Calu3 (cell line): ENCODE results near the gene DALRD3. TPM values are rescaled to one million over a fixed set of nuclear protein-coding genes. Genes with fewer than 3 reads are reported as not detected.

Experiments used
- BruUV-seq: library from RNA; stranded (reverse); fragments of 400-500 nt; replicated peaks from 2 replicates; lab custom pipeline; 2021; lab: Mats Ljungman, UMichigan
- CTCF ChIA-PET: fragments of 300-600 bp; sonication (Branson Sonifier 250); formaldehyde crosslinking; loops from one replicate; lab custom pipeline; 2022; ENCODE audit warnings: antibody characterized with exemption; lab: Charles Lee
- DNase-seq: peaks from one replicate; pipeline ENCODE4 v3.0.0; 2022
- H3K27ac Mint-ChIP-seq: one replicate; pipeline ENCODE4 v1.8.0; 2022; ENCODE audit warnings: mixed read lengths; ENCODE audit not compliant: unreplicated experiment
- H3K27me3 Mint-ChIP-seq: one replicate; pipeline ENCODE4 v1.8.0; 2022; ENCODE audit warnings: mixed read lengths; ENCODE audit not compliant: unreplicated experiment
- H3K36me3 Mint-ChIP-seq: one replicate; pipeline ENCODE4 v1.8.0; 2022; ENCODE audit warnings: mild to moderate bottlenecking, moderate library complexity, mixed read lengths; ENCODE audit not compliant: insufficient read depth, unreplicated experiment
- H3K4me1 Mint-ChIP-seq: one replicate; pipeline ENCODE4 v1.8.0; 2022; ENCODE audit warnings: mild to moderate bottlenecking, low read depth, mixed read lengths; ENCODE audit not compliant: unreplicated experiment
- H3K4me3 Mint-ChIP-seq: one replicate; pipeline ENCODE4 v1.8.0; 2022; ENCODE audit warnings: mild to moderate bottlenecking, low read depth, moderate library complexity, mixed read lengths; ENCODE audit not compliant: unreplicated experiment
- H3K9me3 Mint-ChIP-seq: one replicate; pipeline ENCODE4 v1.8.0; 2022; ENCODE audit warnings: low read depth, mixed read lengths; ENCODE audit not compliant: unreplicated experiment
- CTCF ChIP-seq: fragments of 200-600 bp; IDR thresholded peaks from one replicate; pipeline ENCODE4 v1.8.0; 2022; ENCODE audit warnings: antibody characterized with exemption; ENCODE audit not compliant: unreplicated experiment
- intact Hi-C: fragments of 100-400 bp; cut with micrococcal nuclease; formaldehyde crosslinking; loops from one replicate; pipeline ENCODE4 v1.10.0; 2022; ENCODE audit not compliant: unreplicated experiment
- total RNA-seq: library from RNA; stranded (reverse); gene quantifications from 2 replicates; pipeline ENCODE4 v1.2.3, GENCODE V29; 2022

DALRD3 gene
- total RNA-seq, 1 experiment from 2014 or later: 40.9 TPM

DNA sequence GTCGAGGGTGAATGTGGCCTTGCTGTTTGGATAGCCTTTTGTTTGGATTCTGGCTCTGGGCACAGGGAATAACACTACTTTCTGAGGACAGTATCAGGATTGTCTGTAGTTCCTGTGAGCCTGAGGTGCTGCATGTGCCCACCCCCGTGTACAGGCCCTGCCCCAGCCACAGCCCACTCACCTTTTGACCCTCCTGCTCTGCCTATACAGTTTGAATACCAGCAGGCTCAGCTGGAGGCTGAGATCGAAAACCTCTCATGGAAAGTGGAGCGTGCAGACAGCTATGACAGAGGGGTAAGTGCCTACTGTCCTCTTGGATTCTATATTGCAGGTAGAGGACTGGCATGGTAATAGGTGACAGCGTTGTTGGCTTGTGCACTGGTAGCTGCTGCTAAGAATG lies 35.7 kb downstream of the DALRD3 start:
- no TSS peak for BruUV-seq
- peaks cover 42% of the 10 kb centered on the region for H3K36me3 Mint-ChIP-seq

GRCh38 chr3:48982016-48982415 lies 36.4 kb downstream of the DALRD3 start:
- peaks cover 45% of the 10 kb centered on the region for H3K36me3 Mint-ChIP-seq
- no peaks in the 10 kb centered on the region for H3K9me3 Mint-ChIP-seq
- no peak overlapping the region for H3K27ac Mint-ChIP-seq
- H3K27me3 Mint-ChIP-seq: no peaks in the 10 kb centered on the region
- H3K4me3 Mint-ChIP-seq: no peak overlapping the region
- no peaks in the 10 kb centered on the region for H3K4me1 Mint-ChIP-seq
- no peak for DNase-seq
- no TSS peak for BruUV-seq
- intact Hi-C loops: no loop called here
- no peak for TF ChIP-seq CTCF
- CTCF ChIA-PET: interaction anchor here (0.6 kb wide), 2 partner anchors 26 to 151 kb away, joined by 3 read pairs; no protein-coding TSS in a partner anchor

More for the DNA sequence above, 35.7 kb downstream of the DALRD3 start:
- no peak for DNase-seq
- no peaks in the 10 kb centered on the region for H3K4me1 Mint-ChIP-seq
- CTCF ChIA-PET: no interaction called here
- no peak overlapping the region for H3K27ac Mint-ChIP-seq
- no peaks in the 10 kb centered on the region for H3K27me3 Mint-ChIP-seq
- intact Hi-C loops: no loop called here
- no peaks in the 10 kb centered on the region for H3K9me3 Mint-ChIP-seq
- no peak overlapping the region for H3K4me3 Mint-ChIP-seq
- no peak for TF ChIP-seq CTCF

DNA sequence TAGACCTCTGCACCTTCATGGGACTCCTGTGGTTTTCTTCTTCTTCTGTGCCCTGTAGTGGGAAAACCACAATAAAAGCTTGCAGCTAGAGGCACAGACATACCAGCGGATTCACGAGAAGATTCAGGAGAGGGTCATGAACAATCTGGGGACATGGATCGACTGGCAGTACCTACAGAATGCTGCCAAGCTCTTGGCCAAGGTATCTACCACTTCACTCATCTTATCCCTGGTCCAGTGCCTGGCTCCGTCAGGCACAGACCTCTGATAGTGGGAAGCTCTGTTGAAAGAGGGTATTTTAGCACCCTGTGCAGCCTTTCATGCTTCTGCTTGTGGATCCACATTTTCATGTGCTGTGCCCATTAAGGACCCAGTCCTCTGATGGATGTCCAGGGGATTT lies 38.1 kb downstream of the DALRD3 start:
- H3K27ac Mint-ChIP-seq: no peak overlapping the region
- peaks cover 45% of the 10 kb centered on the region for H3K36me3 Mint-ChIP-seq
- intact Hi-C loops: no loop called here
- no peak for TF ChIP-seq CTCF
- no peak overlapping the region for H3K4me3 Mint-ChIP-seq
- H3K27me3 Mint-ChIP-seq: no peaks in the 10 kb centered on the region
- H3K4me1 Mint-ChIP-seq: no peaks in the 10 kb centered on the region
- no peak for DNase-seq
- no peaks in the 10 kb centered on the region for H3K9me3 Mint-ChIP-seq
- BruUV-seq: no TSS peak
- CTCF ChIA-PET: no interaction called here

DNA sequence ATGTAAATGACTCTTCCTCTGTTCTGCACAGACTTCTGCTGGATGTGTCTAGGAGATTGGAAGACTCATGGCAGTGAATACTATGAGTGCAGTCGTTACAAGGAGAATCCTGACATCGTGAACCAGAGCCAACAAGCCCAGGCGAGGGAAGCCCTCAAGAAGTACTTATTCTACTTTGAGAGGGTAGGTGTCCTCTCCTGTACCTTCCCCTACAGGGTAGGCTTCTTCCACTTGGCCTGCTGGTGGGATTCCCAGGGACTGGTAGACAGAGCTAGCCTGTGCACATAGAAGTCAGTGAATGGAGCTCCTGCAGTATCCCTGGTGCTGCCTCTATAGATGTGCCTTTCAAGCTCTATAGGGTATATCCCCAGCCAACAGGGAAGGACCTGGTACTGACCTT lies 38.9 kb downstream of the DALRD3 start:
- intact Hi-C loops: no loop called here
- TF ChIP-seq CTCF: no peak
- Mint-ChIP-seq H3K4me3 (no peak overlapping the region), H3K36me3 (peaks cover 52% of the 10 kb centered on the region), H3K27me3 (no peaks in the 10 kb centered on the region), H3K4me1 (no peaks in the 10 kb centered on the region), H3K27ac (no peak overlapping the region), H3K9me3 (no peaks in the 10 kb centered on the region)
- no peak for DNase-seq
- CTCF ChIA-PET: no interaction called here
- no TSS peak for BruUV-seq
